Body of pancreas (tissue), 4 donors: ENCODE data around the gene MPP7.

ENCODE experiments used
- CTCF ChIP-seq, 7 experiments: fragments of 450-650 bp in 4 of 7; fragments of 200-600 bp in 3 of 7; sonication (generic) in 3 of 7; IDR thresholded peaks; one replicate each; pipeline ENCODE4 v1.5.1; 2016 to 2019; ENCODE audit warnings: antibody characterized with exemption in 7 of 7
- POLR2A ChIP-seq, 3 donors: fragments of 450-650 bp; IDR thresholded peaks; one replicate each; pipeline ENCODE4 v1.6.1; 2016; ENCODE audit warnings: antibody characterized with exemption in 3 of 3, mild to moderate bottlenecking in 2 of 3

- no peak for TF ChIP-seq CTCF (IDR thresholded peaks at IDR 0.05)
- TF ChIP-seq POLR2A (IDR thresholded peaks at IDR 0.05), result no peak
These were observed 17.9 kb upstream of the MPP7 start for GRCh38 chr10:28320799-28321198.
